ENCODE data around the gene PDZD2. TPM values are rescaled to one million over a fixed set of nuclear protein-coding genes. Genes with fewer than 3 reads are reported as not detected.
A peak's percentile ranks its signal among the peaks of the same experiment; 100 is the strongest.

PDZD2 gene
- total RNA-seq, 4 donors from 2014 or later: 6.2 to 21.4 (median 11.8) TPM

- Histone ChIP-seq H3K4me3 (no peak overlapping the region), H3K36me3 (peaks cover 0 to 2% of the 10 kb centered on the region in 2 donors), H3K9me3 (no peaks in the 10 kb centered on the region), H3K27ac (peak overlapping the region in 1 of 2 donors; percentile 40), H3K4me1 (no peaks in the 10 kb centered on the region), H3K27me3 (no peaks in the 10 kb centered on the region)
- intact Hi-C loops (cut with DNase I; ENCODE audit: low total_unique reads): no loop called here
- DNase-seq: no peak
- no peak for TF ChIP-seq POLR2A (IDR thresholded peaks at IDR 0.05)
- no peak for TF ChIP-seq CTCF (IDR thresholded peaks at IDR 0.05)
These were observed 456.3 kb downstream of the PDZD2 start for GRCh38 chr5:32095261-32095671.

- intact Hi-C loops (cut with DNase I; ENCODE audit: low total_unique reads): no loop called here
- H3K4me1 ChIP-seq: no peaks in the 10 kb centered on the region
- H3K27ac ChIP-seq: no peak overlapping the region
- no peak for DNase-seq
- H3K27me3 ChIP-seq: no peaks in the 10 kb centered on the region
- H3K36me3 ChIP-seq: peaks cover 0 to 2% of the 10 kb centered on the region in 2 donors
- no peak for TF ChIP-seq CTCF (IDR thresholded peaks at IDR 0.05)
- no peak for TF ChIP-seq POLR2A (IDR thresholded peaks at IDR 0.05)
- no peaks in the 10 kb centered on the region for H3K9me3 ChIP-seq
- H3K4me3 ChIP-seq: no peak overlapping the region
These were observed 458.1 kb downstream of the PDZD2 start for GRCh38 chr5:32096891-32097595.

GRCh38 chr5:32098291-32098690, 459.4 kb downstream of the PDZD2 start:
- no peak for DNase-seq
- no peaks in the 10 kb centered on the region for H3K36me3 ChIP-seq

GRCh38 chr5:32098890-32099310, 460.0 kb downstream of the PDZD2 start:
- Histone ChIP-seq H3K4me3 (no peak overlapping the region), H3K27me3 (no peaks in the 10 kb centered on the region), H3K27ac (peak overlapping the region in 1 of 2 donors; percentile 50), H3K4me1 (no peaks in the 10 kb centered on the region), H3K9me3 (no peaks in the 10 kb centered on the region), H3K36me3 (no peaks in the 10 kb centered on the region)
- intact Hi-C loops (cut with DNase I; ENCODE audit: low total_unique reads): no loop called here
- no peak for DNase-seq
- TF ChIP-seq POLR2A (IDR thresholded peaks at IDR 0.05) (no peak), CTCF (IDR thresholded peaks at IDR 0.05) (no peak)

More at GRCh38 chr5:32098291-32098690, 459.4 kb downstream of the PDZD2 start:
- Histone ChIP-seq H3K27me3 (no peaks in the 10 kb centered on the region), H3K4me1 (no peaks in the 10 kb centered on the region), H3K4me3 (no peak overlapping the region), H3K27ac (peak overlapping the region in 1 of 2 donors; percentile 50), H3K9me3 (no peaks in the 10 kb centered on the region)
- intact Hi-C loops (cut with DNase I; ENCODE audit: low total_unique reads): no loop called here
- no peak for TF ChIP-seq POLR2A (IDR thresholded peaks at IDR 0.05)
- TF ChIP-seq CTCF (IDR thresholded peaks at IDR 0.05): no peak

- Histone ChIP-seq H3K4me3 (no peak overlapping the region), H3K27ac (peak overlapping the region in 1 of 2 donors; percentile 50), H3K4me1 (no peaks in the 10 kb centered on the region), H3K27me3 (no peaks in the 10 kb centered on the region), H3K9me3 (no peaks in the 10 kb centered on the region), H3K36me3 (no peaks in the 10 kb centered on the region)
- TF ChIP-seq POLR2A (IDR thresholded peaks at IDR 0.05): no peak
- TF ChIP-seq CTCF (IDR thresholded peaks at IDR 0.05): no peak
- no peak for DNase-seq
- intact Hi-C loops (cut with DNase I; ENCODE audit: low total_unique reads): no loop called here
These were observed 460.6 kb downstream of the PDZD2 start for GRCh38 chr5:32099486-32100035.
